ENCODE measurements around the gene KRT75.
A peak's percentile ranks its signal among the peaks of the same experiment; 100 is the strongest.

KRT75 gene

DNA sequence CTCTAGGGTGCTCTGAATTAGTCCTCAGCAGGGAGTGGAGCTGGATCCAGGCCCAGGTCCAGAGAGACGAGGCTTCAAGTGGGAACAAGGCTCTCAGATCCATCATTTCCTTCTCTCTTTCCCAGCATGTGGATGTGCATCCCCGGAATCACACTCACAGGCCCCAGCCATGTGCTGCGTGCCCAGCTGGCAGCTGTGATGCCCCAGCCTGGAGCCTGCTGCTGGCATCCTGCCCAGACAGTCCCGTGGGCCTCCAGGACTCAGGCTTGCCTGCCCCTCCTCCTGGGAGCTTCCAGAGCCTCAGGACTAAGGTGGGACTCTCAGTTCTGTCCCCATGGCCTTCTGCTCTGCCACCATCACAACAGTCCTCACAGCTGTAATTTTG, 42.6 kb downstream of the KRT75 start:
- no peak for DNase-seq (ENCODE audit: low spot score)

DNA sequence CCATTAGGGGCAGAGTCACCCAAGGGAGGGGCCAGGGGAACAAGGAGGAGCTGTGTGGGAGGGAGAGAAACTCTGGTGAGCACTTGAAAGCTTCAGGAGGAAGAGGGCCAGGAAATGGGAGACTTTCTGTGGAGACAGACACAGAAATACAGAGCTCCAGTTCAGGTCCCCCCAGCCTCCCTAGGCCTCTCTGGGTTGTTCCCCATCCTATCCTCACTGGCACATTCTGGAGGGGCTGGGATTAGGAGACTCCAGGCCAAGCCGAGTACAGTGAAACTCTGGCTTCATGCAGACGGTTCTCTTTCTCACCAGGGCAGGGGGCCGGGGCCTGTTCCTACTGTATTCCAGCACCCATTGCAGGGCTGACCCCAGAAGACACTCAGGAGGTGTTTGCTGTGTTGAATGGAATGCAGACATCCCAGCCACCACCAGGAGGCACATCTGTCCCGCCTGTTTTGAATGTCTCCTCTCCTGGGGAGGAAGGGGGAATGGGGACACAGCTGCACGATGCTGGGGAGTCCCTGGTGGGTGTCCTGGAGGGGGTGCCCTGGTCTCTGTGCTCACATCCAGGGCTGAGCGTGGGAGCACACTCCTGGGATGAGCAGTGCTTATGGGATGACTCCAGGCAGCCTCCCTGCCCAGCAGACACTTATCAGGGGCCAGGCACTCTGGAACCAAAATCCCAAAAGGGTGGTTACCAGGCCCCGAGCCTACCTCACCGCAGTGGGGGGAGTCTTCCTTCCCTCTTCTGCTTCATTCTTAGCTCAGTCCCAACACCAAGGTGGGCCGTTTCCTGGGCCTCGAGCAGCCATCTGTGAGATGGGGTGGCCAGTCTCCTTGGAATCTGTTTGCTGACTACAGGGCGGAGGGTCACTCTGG, 43.2 kb downstream of the KRT75 start:
- no peak for DNase-seq (ENCODE audit: low spot score)

GRCh38 chr12:52389313-52390207, 44.6 kb downstream of the KRT75 start:
- DNase-seq (ENCODE audit: low spot score) = no peak

DNA sequence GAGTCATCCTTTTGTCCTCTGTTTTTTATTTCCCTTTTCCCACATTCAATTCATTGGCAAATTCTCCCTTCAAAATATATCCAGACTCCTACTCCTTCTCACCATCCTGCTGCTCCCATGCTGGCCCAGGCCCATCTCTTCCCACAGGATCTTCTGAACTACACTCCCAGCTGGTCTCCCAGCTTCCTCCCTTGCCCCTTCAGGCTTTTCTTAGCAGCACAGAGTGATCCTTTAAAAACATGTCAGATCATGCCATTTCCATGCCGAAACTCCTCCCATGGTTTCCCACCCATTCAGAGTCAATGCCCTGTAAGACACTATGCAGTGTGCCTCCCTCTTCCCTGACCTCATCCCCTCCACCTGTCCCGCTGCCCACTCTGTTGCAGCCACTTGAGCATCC, 46.3 kb downstream of the KRT75 start:
- DNase-seq (ENCODE audit: low spot score) = no peak

DNA sequence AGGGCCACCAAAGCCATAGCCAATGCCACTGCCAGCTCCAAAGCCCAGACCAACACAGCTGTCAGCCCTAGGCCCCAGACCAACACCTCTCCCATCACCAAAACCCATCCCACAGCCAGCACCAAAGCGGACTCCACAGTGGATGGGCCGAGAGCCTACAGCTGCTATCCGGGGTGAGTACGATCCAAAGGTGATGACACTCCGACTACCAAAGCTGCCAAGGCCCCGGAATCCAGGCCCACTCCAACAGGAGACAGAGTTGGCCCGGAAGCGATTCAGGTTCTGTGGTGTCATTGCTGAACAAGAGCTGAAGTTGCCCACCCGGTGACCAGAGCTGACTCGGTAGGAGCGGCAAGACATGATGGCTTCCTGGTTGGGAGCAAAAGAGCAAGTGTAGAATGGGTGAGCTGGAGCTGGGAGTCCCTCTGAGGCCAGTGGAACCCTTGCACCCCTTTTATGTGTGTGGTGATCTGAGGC, 48.9 kb downstream of the KRT75 start, which contains the start of gene KRT84:
Gene KRT84, minus strand, starts transcription at position 427 of the 477 bp plus-strand sequence. Its CDS starts 67 bp downstream, at position 360.
- DNase-seq (ENCODE audit: low spot score) = no peak

DNA sequence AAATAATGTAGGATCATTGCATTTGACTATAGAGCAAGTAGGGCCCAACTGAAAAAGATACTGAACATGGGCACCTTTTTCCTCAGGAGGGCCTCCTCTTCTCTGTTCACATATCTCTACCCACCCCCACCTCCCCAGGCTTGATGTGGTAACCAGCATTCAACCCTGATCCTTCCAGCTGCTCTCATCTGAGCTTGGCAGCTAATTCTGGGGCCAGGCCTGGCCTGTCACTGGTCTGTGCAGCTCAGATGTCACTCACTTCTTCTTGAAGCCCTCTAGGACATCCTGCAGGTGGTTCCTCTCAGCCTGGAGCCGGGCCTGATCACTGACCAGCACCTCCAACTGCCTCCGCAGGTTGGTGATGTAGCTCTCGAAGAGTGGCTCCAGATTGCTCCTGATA, 50.8 kb downstream of the KRT75 start:
- DNase-seq (ENCODE audit: low spot score) = no peak

DNA sequence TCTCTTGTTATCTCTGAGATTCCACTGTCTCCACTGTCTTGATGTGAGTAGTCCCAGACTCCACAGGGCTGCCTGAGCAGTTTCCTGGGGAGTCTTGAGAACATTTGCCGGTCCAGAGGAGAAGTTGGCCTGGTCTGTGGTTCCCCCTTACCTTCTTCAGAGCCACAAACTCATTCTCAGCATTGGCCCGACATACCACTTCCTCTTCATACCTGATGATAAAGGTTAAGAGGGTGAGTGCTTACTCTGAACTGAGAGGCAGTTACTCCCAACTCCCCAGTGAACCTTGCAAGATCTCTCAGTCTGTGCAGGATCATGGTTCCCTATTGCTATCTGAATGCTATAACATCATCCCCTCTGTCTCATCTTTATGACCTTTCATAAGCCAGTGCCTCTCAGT, 51.3 kb downstream of the KRT75 start:
- no peak for DNase-seq (ENCODE audit: low spot score)

GRCh38 chr12:52381206-52381605, 53.0 kb downstream of the KRT75 start:
- DNase-seq (ENCODE audit: low spot score) = no peak

- peak; percentile 9 for DNase-seq (ENCODE audit: low spot score)
Observed at GRCh38 chr12:52380271-52380694, 53.9 kb downstream of the KRT75 start.

- DNase-seq (ENCODE audit: low spot score) = no peak
Observed at GRCh38 chr12:52379536-52379935, 54.6 kb downstream of the KRT75 start.

- DNase-seq (ENCODE audit: low spot score) = no peak
Observed at GRCh38 chr12:52378091-52378490, 56.1 kb downstream of the KRT75 start.

- no peak for DNase-seq (ENCODE audit: low spot score)
Observed at GRCh38 chr12:52377266-52377665, 56.9 kb downstream of the KRT75 start.
